Natural killer cell (primary cell): ENCODE data around the gene KIFC3. TPM values are rescaled to one million over a fixed set of nuclear protein-coding genes. Genes with fewer than 3 reads are reported as not detected.

Source experiments
- ATAC-seq, 3 donors: fragments of 150-1000 bp in 2 of 3; fragments of 200-7000 bp in 1 of 3; cut with Tn5 transposase; 1 replicate in 1 of 3; 2 replicates in 2 of 3; pipeline ENCODE4 v1.10.0; 2021; ENCODE audit warnings: mild to moderate bottlenecking in 2 of 3, moderate library complexity in 2 of 3
- DNase-seq, 2 donors: peaks; one replicate each; pipeline versions ENCODE4 v3.0.0 to v3.0.0-alpha.2; 2013 to 2021; ENCODE audit warnings: mixed read lengths in 1 of 2
- H3K27ac ChIP-seq: one replicate; pipeline ENCODE4 v1.5.1; 2013; ENCODE audit warnings: mild to moderate bottlenecking, low read length
- H3K27me3 ChIP-seq: one replicate; pipeline ENCODE4 v1.6.1; 2013; ENCODE audit warnings: low read length; ENCODE audit not compliant: control insufficient read depth, insufficient read depth
- H3K36me3 ChIP-seq: one replicate; pipeline ENCODE4 v1.6.1; 2013; ENCODE audit warnings: low read length; ENCODE audit not compliant: control insufficient read depth, insufficient read depth
- H3K4me1 ChIP-seq: one replicate; pipeline ENCODE4 v1.6.1; 2013; ENCODE audit warnings: low read length; ENCODE audit not compliant: control insufficient read depth, insufficient read depth
- H3K4me3 ChIP-seq: one replicate; pipeline ENCODE4 v1.5.1; 2013; ENCODE audit warnings: low read length
- H3K9me3 ChIP-seq: one replicate; pipeline ENCODE4 v1.6.1; 2013; ENCODE audit warnings: low read length; ENCODE audit not compliant: control insufficient read depth, insufficient read depth
- H3K27ac Mint-ChIP-seq, 2 donors: one replicate each; pipeline ENCODE4 v1.8.0; 2022; ENCODE audit warnings: mild to moderate bottlenecking in 2 of 2, mixed read lengths in 2 of 2, moderate library complexity in 1 of 2
- H3K27me3 Mint-ChIP-seq, 2 donors: one replicate each; pipeline ENCODE4 v1.8.0; 2022; ENCODE audit warnings: low read depth in 2 of 2, mixed read lengths in 2 of 2
- H3K36me3 Mint-ChIP-seq: one replicate; pipeline ENCODE4 v1.8.0; 2022; ENCODE audit warnings: mixed read lengths
- H3K4me1 Mint-ChIP-seq, 2 donors: one replicate each; pipeline ENCODE4 v1.8.0; 2022; ENCODE audit warnings: mixed read lengths in 2 of 2
- H3K4me3 Mint-ChIP-seq: one replicate; pipeline ENCODE4 v1.8.0; 2022; ENCODE audit warnings: mild to moderate bottlenecking, moderate library complexity, mixed read lengths
- H3K9me3 Mint-ChIP-seq, 2 donors: one replicate each; pipeline ENCODE4 v1.8.0; 2022; ENCODE audit warnings: mixed read lengths in 2 of 2
- WGBS: methylation state at CpG from one replicate; pipeline ENCODE4 v1.1.7; 2013; ENCODE audit warnings: missing lambda C conversion rate; ENCODE audit not compliant: insufficient coverage; 5-methylcytosine and 5-hydroxymethylcytosine counted together
- intact Hi-C: fragments of 100-400 bp; cut with micrococcal nuclease; formaldehyde crosslinking; loops from one replicate; pipeline ENCODE4 v1.14.2; 2022
- total RNA-seq, 4 donors: library from RNA; stranded (reverse); fragments of 120-200 nt in 1 of 4; gene quantifications; one replicate each; pipeline versions ENCODE4 v1.2.3 to v1.2.4, GENCODE V29; 2013 to 2022
- TF ChIP-seq, protein P1 (sequence below): fragments of 200-600 bp; IDR thresholded peaks from one replicate; pipeline ENCODE4 v1.8.0; 2022; ENCODE audit warnings: antibody characterized with exemption

KIFC3 gene
- total RNA-seq, 3 donors from 2014 or later (not counting 1 experiment from before 2014, with no cell fraction given): 54.2 to 106 (median 84.9) TPM

DNA sequence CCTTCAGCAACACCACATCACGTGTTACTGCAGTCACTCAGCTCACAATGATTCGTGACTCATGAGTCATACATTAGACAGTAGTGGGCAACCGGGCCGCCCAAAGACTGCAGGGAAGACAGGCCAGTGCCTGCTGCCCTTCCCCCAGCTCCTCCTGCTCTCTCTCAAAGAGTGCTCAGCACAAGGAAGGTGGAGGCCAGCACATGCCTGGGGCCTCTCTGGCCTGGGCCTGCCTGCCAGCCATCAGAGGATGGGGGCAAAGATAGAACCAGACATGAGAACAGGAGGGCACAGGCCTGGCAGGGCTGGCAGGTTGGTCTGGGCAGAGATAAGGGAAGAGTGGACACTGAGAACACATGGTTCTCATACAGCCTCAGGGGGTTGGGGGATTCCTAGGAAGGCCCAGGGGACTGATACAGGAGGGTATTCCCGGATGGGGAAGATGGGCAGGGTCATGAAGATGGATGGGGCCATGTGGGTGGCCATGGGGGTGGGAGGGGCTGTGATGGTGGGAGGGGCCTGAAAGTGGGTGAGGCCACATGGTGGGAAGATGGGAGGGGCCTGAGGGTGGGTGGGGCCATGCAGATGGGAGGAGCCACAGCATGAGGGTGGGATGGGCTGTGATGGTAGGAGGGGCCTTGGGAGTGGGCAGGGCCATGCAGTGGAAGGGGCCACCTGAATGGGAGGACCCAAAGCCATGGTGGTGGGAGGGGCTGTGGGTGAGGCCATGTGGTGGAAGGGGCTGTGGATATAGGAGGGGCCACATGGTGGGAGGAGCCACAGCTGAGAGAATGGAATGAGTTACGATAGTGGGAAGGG is 37.7 kb downstream of the KIFC3 start:
- WGBS: 81% methylated on average over 6 of the region's 6 CpGs

DNA sequence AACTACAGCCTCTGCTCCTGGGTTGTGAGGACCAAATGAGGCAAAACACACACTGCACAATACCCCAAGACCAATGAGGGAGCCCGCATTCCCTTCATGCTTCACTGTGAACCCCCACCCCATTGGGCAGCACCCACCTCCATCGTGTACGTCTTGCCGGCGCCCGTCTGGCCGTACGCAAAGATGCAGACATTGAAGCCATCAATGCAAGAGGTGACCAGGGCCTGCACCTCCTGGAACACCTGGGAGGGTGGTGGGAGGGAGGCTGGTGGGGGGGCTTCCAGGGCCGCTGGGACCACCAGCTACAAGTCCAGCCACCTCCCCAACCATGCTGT is 38.3 kb downstream of the KIFC3 start:
- intact Hi-C loops: no loop called here
- DNase-seq (no peak), ATAC-seq (no peak)
- no peaks in the 10 kb centered on the region for H3K9me3 Mint-ChIP-seq
- no peaks in the 10 kb centered on the region for H3K36me3 ChIP-seq
- no peak overlapping the region for H3K4me3 ChIP-seq
- H3K9me3 ChIP-seq: no peaks in the 10 kb centered on the region
- H3K27ac ChIP-seq: no peak overlapping the region
- H3K27ac Mint-ChIP-seq: no peak overlapping the region
- H3K4me1 ChIP-seq: peaks cover 5% of the 10 kb centered on the region
- no peaks in the 10 kb centered on the region for H3K27me3 ChIP-seq
- H3K36me3 Mint-ChIP-seq: no peaks in the 10 kb centered on the region
- peaks cover 0 to 13% of the 10 kb centered on the region in 2 donors for H3K4me1 Mint-ChIP-seq
- no peak overlapping the region for H3K4me3 Mint-ChIP-seq
- H3K27me3 Mint-ChIP-seq: no peaks in the 10 kb centered on the region
- TF ChIP-seq, protein P1, sequence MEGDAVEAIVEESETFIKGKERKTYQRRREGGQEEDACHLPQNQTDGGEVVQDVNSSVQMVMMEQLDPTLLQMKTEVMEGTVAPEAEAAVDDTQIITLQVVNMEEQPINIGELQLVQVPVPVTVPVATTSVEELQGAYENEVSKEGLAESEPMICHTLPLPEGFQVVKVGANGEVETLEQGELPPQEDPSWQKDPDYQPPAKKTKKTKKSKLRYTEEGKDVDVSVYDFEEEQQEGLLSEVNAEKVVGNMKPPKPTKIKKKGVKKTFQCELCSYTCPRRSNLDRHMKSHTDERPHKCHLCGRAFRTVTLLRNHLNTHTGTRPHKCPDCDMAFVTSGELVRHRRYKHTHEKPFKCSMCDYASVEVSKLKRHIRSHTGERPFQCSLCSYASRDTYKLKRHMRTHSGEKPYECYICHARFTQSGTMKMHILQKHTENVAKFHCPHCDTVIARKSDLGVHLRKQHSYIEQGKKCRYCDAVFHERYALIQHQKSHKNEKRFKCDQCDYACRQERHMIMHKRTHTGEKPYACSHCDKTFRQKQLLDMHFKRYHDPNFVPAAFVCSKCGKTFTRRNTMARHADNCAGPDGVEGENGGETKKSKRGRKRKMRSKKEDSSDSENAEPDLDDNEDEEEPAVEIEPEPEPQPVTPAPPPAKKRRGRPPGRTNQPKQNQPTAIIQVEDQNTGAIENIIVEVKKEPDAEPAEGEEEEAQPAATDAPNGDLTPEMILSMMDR: no peak
- WGBS: 98% methylated on average over 8 of the region's 9 CpGs

More for the DNA sequence above, 37.7 kb downstream of the KIFC3 start:
- intact Hi-C loops: no loop called here
- Histone ChIP-seq H3K9me3 (no peaks in the 10 kb centered on the region), H3K27ac (no peak overlapping the region), H3K4me1 (no peaks in the 10 kb centered on the region), H3K36me3 (no peaks in the 10 kb centered on the region), H3K27me3 (no peaks in the 10 kb centered on the region), H3K4me3 (no peak overlapping the region)
- peak; percentile 74 to 94 (median 90) for ATAC-seq
- TF ChIP-seq, protein P1: no peak
- no peaks in the 10 kb centered on the region for H3K9me3 Mint-ChIP-seq
- H3K27me3 Mint-ChIP-seq: no peaks in the 10 kb centered on the region
- peak overlapping the region in 1 of 2 donors; percentile 16 for H3K27ac Mint-ChIP-seq
- DNase-seq: peak; percentile 18 to 56
- H3K4me1 Mint-ChIP-seq: peaks cover 0 to 13% of the 10 kb centered on the region in 2 donors
- no peaks in the 10 kb centered on the region for H3K36me3 Mint-ChIP-seq
- no peak overlapping the region for H3K4me3 Mint-ChIP-seq

DNA sequence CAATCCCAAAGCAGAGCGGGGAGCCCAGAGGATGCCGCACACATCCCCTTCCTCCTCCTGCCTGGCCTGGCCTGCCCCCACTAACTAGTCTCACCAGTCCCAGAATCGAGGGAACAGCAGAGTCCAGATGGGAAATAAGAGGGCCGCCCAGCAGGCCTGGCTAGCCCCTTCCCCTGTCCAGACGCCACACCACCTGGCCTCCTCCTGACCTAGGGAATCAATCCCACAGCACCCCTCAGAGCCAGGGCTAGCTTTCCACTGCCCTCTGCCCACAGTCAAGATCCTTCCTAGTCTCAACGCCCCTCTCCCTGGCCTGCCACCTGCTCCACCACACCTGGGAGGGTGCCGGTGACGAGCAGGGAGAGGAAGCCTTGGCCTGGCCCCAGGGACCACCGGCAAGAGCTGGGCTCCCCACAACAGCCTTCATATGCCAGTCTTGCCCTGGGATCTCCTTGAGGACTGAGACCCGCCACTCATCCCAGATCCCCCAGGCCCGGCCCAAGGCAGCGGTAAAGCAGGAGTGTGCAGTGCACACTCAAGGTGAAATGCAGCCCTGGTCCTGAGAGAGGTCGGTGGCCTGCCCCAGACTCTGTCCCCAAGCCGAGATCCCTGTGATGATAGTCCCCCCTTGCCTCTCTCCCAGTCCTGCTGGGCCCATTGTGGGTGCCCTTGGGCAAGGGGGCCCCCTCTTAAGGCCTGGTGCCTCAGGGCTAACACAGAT is 38.8 kb downstream of the KIFC3 start:
- peaks cover 9% of the 10 kb centered on the region for H3K4me1 ChIP-seq
- intact Hi-C loops: no loop called here
- H3K36me3 ChIP-seq: no peaks in the 10 kb centered on the region
- Mint-ChIP-seq H3K27ac (no peak overlapping the region), H3K4me1 (peaks cover 4 to 13% of the 10 kb centered on the region in 2 donors), H3K36me3 (no peaks in the 10 kb centered on the region), H3K4me3 (no peak overlapping the region), H3K9me3 (no peaks in the 10 kb centered on the region), H3K27me3 (no peaks in the 10 kb centered on the region)
- 87% methylated on average over 14 of the region's 14 CpGs for WGBS
- no peak overlapping the region for H3K27ac ChIP-seq
- no peaks in the 10 kb centered on the region for H3K27me3 ChIP-seq
- DNase-seq (no peak), ATAC-seq (no peak)
- H3K4me3 ChIP-seq: no peak overlapping the region
- H3K9me3 ChIP-seq: no peaks in the 10 kb centered on the region
- TF ChIP-seq, protein P1: no peak
